ENCODE measurements around the gene TADA3.

GRCh38 chr3:9826815-9827573 lies 34.7 kb upstream of the TADA3 start:
- TF ChIP-seq CTCF (IDR thresholded peaks at IDR 0.05): peak in 3 of 5 experiments; percentile 21 to 33 (median 29)
- TF ChIP-seq POLR2A (IDR thresholded peaks at IDR 0.05): no peak
- no peak for TF ChIP-seq EP300 (IDR thresholded peaks at IDR 0.05; ENCODE audit: low read depth)
